Stimulated activated naive B cell treated with anti-CD40 and anti-IgM and Interleukin-4, amounts not matched to agents 10 μg/mL and 1 μg/mL and 100 μg/mL, for 72 hours (primary cell): ENCODE measurements around the gene CDC37L1.

Experiments
- ATAC-seq, 2 donors: fragments of 150-1000 bp; cut with Tn5 transposase; replicated peaks; 2 replicates each; pipeline ENCODE4 v1.10.0; 2021; ENCODE audit warnings: moderate library complexity in 1 of 2
- DNase-seq: peaks from one replicate; pipeline ENCODE4 v3.0.0; 2021
- H3K27ac Mint-ChIP-seq: one replicate; pipeline ENCODE4 v1.8.0; 2022; ENCODE audit warnings: mild to moderate bottlenecking, mixed read lengths
- H3K27me3 Mint-ChIP-seq, 2 donors: one replicate each; pipeline ENCODE4 v1.8.0; 2022; ENCODE audit warnings: mixed read lengths in 2 of 2
- H3K36me3 Mint-ChIP-seq, 2 donors: one replicate each; pipeline ENCODE4 v1.8.0; 2022; ENCODE audit warnings: mixed read lengths in 2 of 2, mild to moderate bottlenecking in 1 of 2
- H3K4me1 Mint-ChIP-seq, 2 donors: one replicate each; pipeline ENCODE4 v1.8.0; 2022; ENCODE audit warnings: mixed read lengths in 2 of 2, mild to moderate bottlenecking in 1 of 2
- H3K4me3 Mint-ChIP-seq, 2 donors: one replicate each; pipeline ENCODE4 v1.8.0; 2022; ENCODE audit warnings: mild to moderate bottlenecking in 2 of 2, mixed read lengths in 2 of 2, moderate library complexity in 1 of 2
- H3K9me3 Mint-ChIP-seq, 2 donors: one replicate each; pipeline ENCODE4 v1.8.0; 2022; ENCODE audit warnings: mixed read lengths in 2 of 2, mild to moderate bottlenecking in 1 of 2

CDC37L1 gene

GRCh38 chr9:4680173-4680525 lies 780 bp downstream of the CDC37L1 start:
- no peak overlapping the region for H3K27ac Mint-ChIP-seq
- peaks cover 15 to 16% of the 10 kb centered on the region in 2 donors for H3K36me3 Mint-ChIP-seq
- no peaks in the 10 kb centered on the region for H3K9me3 Mint-ChIP-seq
- ATAC-seq = no peak
- no peak overlapping the region for H3K4me3 Mint-ChIP-seq
- peaks cover 11 to 12% of the 10 kb centered on the region in 2 donors for H3K4me1 Mint-ChIP-seq
- H3K27me3 Mint-ChIP-seq = peaks cover 5% of the 10 kb centered on the region in 2 donors
- DNase-seq = no peak

GRCh38 chr9:4680750-4681149 lies 1.4 kb downstream of the CDC37L1 start:
- no peak overlapping the region for H3K27ac Mint-ChIP-seq
- H3K4me3 Mint-ChIP-seq = no peak overlapping the region
- H3K27me3 Mint-ChIP-seq = peaks cover 2 to 3% of the 10 kb centered on the region in 2 donors
- peaks cover 14 to 18% of the 10 kb centered on the region in 2 donors for H3K36me3 Mint-ChIP-seq
- DNase-seq (no peak), ATAC-seq (no peak)
- no peaks in the 10 kb centered on the region for H3K9me3 Mint-ChIP-seq
- H3K4me1 Mint-ChIP-seq = peaks cover 11 to 12% of the 10 kb centered on the region in 2 donors

GRCh38 chr9:4684820-4685219 lies 5.5 kb downstream of the CDC37L1 start:
- Mint-ChIP-seq H3K4me3 (no peak overlapping the region), H3K4me1 (peaks cover 13 to 21% of the 10 kb centered on the region in 2 donors), H3K27ac (no peak overlapping the region), H3K36me3 (peaks cover 16 to 28% of the 10 kb centered on the region in 2 donors), H3K9me3 (no peaks in the 10 kb centered on the region), H3K27me3 (no peaks in the 10 kb centered on the region)
- DNase-seq = no peak
- no peak for ATAC-seq

- H3K4me1 Mint-ChIP-seq = peaks cover 17 to 34% of the 10 kb centered on the region in 2 donors
- H3K27me3 Mint-ChIP-seq = no peaks in the 10 kb centered on the region
- ATAC-seq (no peak), DNase-seq (no peak)
- no peaks in the 10 kb centered on the region for H3K9me3 Mint-ChIP-seq
- H3K27ac Mint-ChIP-seq = no peak overlapping the region
- peaks cover 23 to 39% of the 10 kb centered on the region in 2 donors for H3K36me3 Mint-ChIP-seq
- no peak overlapping the region for H3K4me3 Mint-ChIP-seq
Observed at GRCh38 chr9:4686112-4686511, 6.7 kb downstream of the CDC37L1 start.

- Mint-ChIP-seq H3K9me3 (no peaks in the 10 kb centered on the region), H3K36me3 (peaks cover 27 to 42% of the 10 kb centered on the region in 2 donors), H3K27me3 (no peaks in the 10 kb centered on the region), H3K4me3 (no peak overlapping the region), H3K4me1 (peaks cover 14 to 36% of the 10 kb centered on the region in 2 donors), H3K27ac (no peak overlapping the region)
- ATAC-seq (no peak), DNase-seq (no peak)
Observed at GRCh38 chr9:4686584-4686983, 7.2 kb downstream of the CDC37L1 start.

GRCh38 chr9:4689021-4689420 lies 9.7 kb downstream of the CDC37L1 start:
- no peaks in the 10 kb centered on the region for H3K27me3 Mint-ChIP-seq
- H3K4me3 Mint-ChIP-seq = no peak overlapping the region
- no peaks in the 10 kb centered on the region for H3K9me3 Mint-ChIP-seq
- peaks cover 11 to 30% of the 10 kb centered on the region in 2 donors for H3K4me1 Mint-ChIP-seq
- peaks cover 22 to 42% of the 10 kb centered on the region in 2 donors for H3K36me3 Mint-ChIP-seq
- DNase-seq = no peak
- ATAC-seq = no peak
- H3K27ac Mint-ChIP-seq = no peak overlapping the region

- H3K36me3 Mint-ChIP-seq = peaks cover 18 to 43% of the 10 kb centered on the region in 2 donors
- no peak for DNase-seq
- ATAC-seq = peak; percentile 44 to 72
- no peak overlapping the region for H3K4me3 Mint-ChIP-seq
- H3K27ac Mint-ChIP-seq = peak overlapping the region; percentile 20
- H3K27me3 Mint-ChIP-seq = no peaks in the 10 kb centered on the region
- H3K4me1 Mint-ChIP-seq = peaks cover 10 to 27% of the 10 kb centered on the region in 2 donors
- no peaks in the 10 kb centered on the region for H3K9me3 Mint-ChIP-seq
Observed at GRCh38 chr9:4689687-4690104, 10.3 kb downstream of the CDC37L1 start.

- Mint-ChIP-seq H3K9me3 (no peaks in the 10 kb centered on the region), H3K27ac (peak overlapping the region; percentile 20), H3K36me3 (peaks cover 15 to 39% of the 10 kb centered on the region in 2 donors), H3K4me1 (peaks cover 8 to 24% of the 10 kb centered on the region in 2 donors), H3K4me3 (no peak overlapping the region), H3K27me3 (no peaks in the 10 kb centered on the region)
- ATAC-seq = peak; percentile 62 to 91
- DNase-seq = no peak
Observed at GRCh38 chr9:4690144-4690543, 10.8 kb downstream of the CDC37L1 start.

GRCh38 chr9:4691795-4692194 lies 12.4 kb downstream of the CDC37L1 start:
- ATAC-seq = no peak
- no peaks in the 10 kb centered on the region for H3K27me3 Mint-ChIP-seq
- H3K4me1 Mint-ChIP-seq = peaks cover 8 to 18% of the 10 kb centered on the region in 2 donors
- no peaks in the 10 kb centered on the region for H3K9me3 Mint-ChIP-seq
- DNase-seq = no peak
- H3K36me3 Mint-ChIP-seq = peaks cover 17 to 33% of the 10 kb centered on the region in 2 donors
- no peak overlapping the region for H3K4me3 Mint-ChIP-seq
- no peak overlapping the region for H3K27ac Mint-ChIP-seq

GRCh38 chr9:4700091-4700490 lies 20.7 kb downstream of the CDC37L1 start:
- Mint-ChIP-seq H3K4me1 (peaks cover 3 to 6% of the 10 kb centered on the region in 2 donors), H3K4me3 (no peak overlapping the region), H3K27me3 (no peaks in the 10 kb centered on the region), H3K9me3 (no peaks in the 10 kb centered on the region), H3K27ac (no peak overlapping the region), H3K36me3 (peaks cover 15 to 20% of the 10 kb centered on the region in 2 donors)
- DNase-seq (no peak), ATAC-seq (no peak)

- no peak overlapping the region for H3K4me3 Mint-ChIP-seq
- H3K4me1 Mint-ChIP-seq = peaks cover 3 to 6% of the 10 kb centered on the region in 2 donors
- H3K36me3 Mint-ChIP-seq = peaks cover 18 to 23% of the 10 kb centered on the region in 2 donors
- DNase-seq = no peak
- no peaks in the 10 kb centered on the region for H3K27me3 Mint-ChIP-seq
- no peak for ATAC-seq
- no peak overlapping the region for H3K27ac Mint-ChIP-seq
- H3K9me3 Mint-ChIP-seq = no peaks in the 10 kb centered on the region
Observed at GRCh38 chr9:4700932-4701331, 21.6 kb downstream of the CDC37L1 start.

- H3K36me3 Mint-ChIP-seq = peaks cover 19 to 22% of the 10 kb centered on the region in 2 donors
- no peak overlapping the region for H3K27ac Mint-ChIP-seq
- peaks cover 3 to 6% of the 10 kb centered on the region in 2 donors for H3K4me1 Mint-ChIP-seq
- no peak for DNase-seq
- ATAC-seq = no peak
- H3K27me3 Mint-ChIP-seq = no peaks in the 10 kb centered on the region
- H3K4me3 Mint-ChIP-seq = no peak overlapping the region
- H3K9me3 Mint-ChIP-seq = no peaks in the 10 kb centered on the region
Observed at GRCh38 chr9:4701526-4701925, 22.2 kb downstream of the CDC37L1 start.

GRCh38 chr9:4704129-4704528 lies 24.8 kb downstream of the CDC37L1 start:
- Mint-ChIP-seq H3K4me3 (no peak overlapping the region), H3K9me3 (no peaks in the 10 kb centered on the region), H3K4me1 (peaks cover 3 to 12% of the 10 kb centered on the region in 2 donors), H3K27me3 (no peaks in the 10 kb centered on the region), H3K27ac (no peak overlapping the region), H3K36me3 (peaks cover 17 to 28% of the 10 kb centered on the region in 2 donors)
- ATAC-seq = no peak
- DNase-seq = no peak

- ATAC-seq (no peak), DNase-seq (no peak)
- H3K27me3 Mint-ChIP-seq = no peaks in the 10 kb centered on the region
- no peaks in the 10 kb centered on the region for H3K9me3 Mint-ChIP-seq
- H3K4me1 Mint-ChIP-seq = peaks cover 3 to 12% of the 10 kb centered on the region in 2 donors
- no peak overlapping the region for H3K27ac Mint-ChIP-seq
- H3K36me3 Mint-ChIP-seq = peaks cover 17 to 30% of the 10 kb centered on the region in 2 donors
- no peak overlapping the region for H3K4me3 Mint-ChIP-seq
Observed at GRCh38 chr9:4706021-4706420, 26.7 kb downstream of the CDC37L1 start.

- no peak overlapping the region for H3K27ac Mint-ChIP-seq
- ATAC-seq (peak; percentile 59 to 68), DNase-seq (no peak)
- no peaks in the 10 kb centered on the region for H3K27me3 Mint-ChIP-seq
- H3K4me3 Mint-ChIP-seq = no peak overlapping the region
- H3K36me3 Mint-ChIP-seq = peaks cover 13 to 24% of the 10 kb centered on the region in 2 donors
- H3K9me3 Mint-ChIP-seq = no peaks in the 10 kb centered on the region
- H3K4me1 Mint-ChIP-seq = peaks cover 0 to 6% of the 10 kb centered on the region in 2 donors
Observed at GRCh38 chr9:4706971-4707622, 27.7 kb downstream of the CDC37L1 start.
